Measurements from ENCODE around the gene CD2BP2.

The CD2BP2 gene

GRCh38 chr16:30374538-30374937 lies 19.4 kb upstream of the CD2BP2 start, which contains the start of gene MYL11:
MYL11 (plus strand) TSS chr16:30374802; CDS start chr16:30374858, 56 bp downstream.
- POLR2A ChIA-PET, result no interaction called here
- no peak within 1 kb of the TSS for H3K4me3 ChIP-seq (ENCODE audit: low read depth, low read length)
- CTCF ChIA-PET, result no interaction called here
- no peak for TF ChIP-seq CTCF (IDR thresholded peaks at IDR 0.05; ENCODE audit: insufficient read depth, low read length, missing control alignments)
- DNase-seq (ENCODE audit: low read depth, low spot score), result no peak

- ChIA-PET POLR2A (no interaction called here), CTCF (no interaction called here)
- no peak overlapping the region for H3K4me3 ChIP-seq (ENCODE audit: low read depth, low read length)
- TF ChIP-seq CTCF (IDR thresholded peaks at IDR 0.05; ENCODE audit: insufficient read depth, low read length, missing control alignments), result no peak
- DNase-seq (ENCODE audit: low read depth, low spot score), result no peak
Observed at GRCh38 chr16:30372725-30373124, 17.6 kb upstream of the CD2BP2 start.

GRCh38 chr16:30372038-30372712 lies 17.1 kb upstream of the CD2BP2 start:
- no peak for TF ChIP-seq CTCF (IDR thresholded peaks at IDR 0.05; ENCODE audit: insufficient read depth, low read length, missing control alignments)
- DNase-seq (ENCODE audit: low read depth, low spot score), result no peak
- POLR2A ChIA-PET, result interaction anchor here (1.6 to 1.9 kb wide), 2 partner anchors 10 to 37 kb away, joined by 4 to 8 read pairs; partner anchors contain the start of gene SEPTIN1
- CTCF ChIA-PET, result interaction anchor here (1.2 to 2.0 kb wide), 5 partner anchors 8 to 281 kb away, joined by 3 to 9 read pairs (median 6); partner anchors contain the start of genes TBX6, ZNF48 and ZNF771
- no peak overlapping the region for H3K4me3 ChIP-seq (ENCODE audit: low read depth, low read length)

- peak overlapping the region; percentile 65 for H3K4me3 ChIP-seq (ENCODE audit: low read depth, low read length)
- POLR2A ChIA-PET, result interaction anchor here (0.7 to 1.9 kb wide), 9 partner anchors 11 to 306 kb away, joined by 3 to 12 read pairs (median 4); partner anchors contain the start of genes ALDOA, CD2BP2, SEPTIN1 and TBX6
- TF ChIP-seq CTCF (IDR thresholded peaks at IDR 0.05; ENCODE audit: insufficient read depth, low read length, missing control alignments), result no peak
- CTCF ChIA-PET, result interaction anchor here (0.6 to 2.0 kb wide), 8 partner anchors 9 to 280 kb away, joined by 3 to 9 read pairs (median 4); partner anchors contain the start of genes CD2BP2, TBX6, ZNF48 and ZNF771
- DNase-seq (ENCODE audit: low read depth, low spot score), result no peak
Observed at GRCh38 chr16:30371248-30371816, 16.2 kb upstream of the CD2BP2 start.

- ChIA-PET CTCF (interaction anchor here (0.6 to 2.0 kb wide), 8 partner anchors 9 to 279 kb away, joined by 3 to 9 read pairs (median 4); partner anchors contain the start of genes CD2BP2, TBX6, ZNF48 and ZNF771), POLR2A (interaction anchor here (0.7 to 1.9 kb wide), 9 partner anchors 12 to 305 kb away, joined by 3 to 12 read pairs (median 4); partner anchors contain the start of genes ALDOA, CD2BP2, SEPTIN1 and TBX6)
Observed at GRCh38 chr16:30370456-30371247, 15.5 kb upstream of the CD2BP2 start, which contains the start of gene TBC1D10B. TBC1D10B (minus strand) TSS chr16:30370494; CDS start chr16:30370183, 311 bp downstream.

More at GRCh38 chr16:30370456-30371247, 15.5 kb upstream of the CD2BP2 start, which contains the start of gene TBC1D10B:
- TF ChIP-seq CTCF (IDR thresholded peaks at IDR 0.05; ENCODE audit: insufficient read depth, low read length, missing control alignments), result peak; percentile 13
- H3K4me3 ChIP-seq (ENCODE audit: low read depth, low read length), result peak within 1 kb of the TSS; percentile 85
- DNase-seq (ENCODE audit: low read depth, low spot score), result peak; percentile 100

All from AG04449 (cell line).